Activated T-helper 17 cell treated with anti-CD3 and anti-CD28 coated beads, Interleukin-2, amount 50 U/mL, for 72 hours (primary cell): ENCODE results near the gene RGPD3. TPM values are rescaled to one million over a fixed set of nuclear protein-coding genes. Genes with fewer than 3 reads are reported as not detected.

Experiments used
- total RNA-seq, 2 donors: library from RNA; stranded (reverse); gene quantifications; one replicate each; pipeline ENCODE4 v1.2.3, GENCODE V29; 2022

The RGPD3 gene
- total RNA-seq, 2 donors from 2014 or later = 0.26 to 0.35 TPM

Other genes with a start within 250 kb of the RGPD3 start
- gene CD8B2, start 19.0 kb upstream of the RGPD3 start, total RNA-seq = under 1 TPM in 1 of 2 donors, not detected in 1; 0.15 TPM